Naive B cell (primary cell): ENCODE measurements around the gene HPS4. TPM values are rescaled to one million over a fixed set of nuclear protein-coding genes. Genes with fewer than 3 reads are reported as not detected.

Experiments used
- ATAC-seq, 2 donors: fragments of 150-1000 bp; cut with Tn5 transposase; 2 replicates each; pipeline ENCODE4 v1.10.0; 2021; ENCODE audit warnings: low read depth in 2 of 2, mild to moderate bottlenecking in 2 of 2, moderate library complexity in 2 of 2
- DNase-seq: peaks from one replicate; pipeline ENCODE4 v3.0.0; 2022
- H3K27ac Mint-ChIP-seq, 6 donors: one replicate each; pipeline ENCODE4 v1.8.0; 2020 to 2022; ENCODE audit warnings: mild to moderate bottlenecking in 6 of 6, mixed read lengths in 6 of 6, moderate library complexity in 5 of 6, inconsistent platforms in 2 of 6
- H3K27me3 Mint-ChIP-seq, 3 donors: one replicate each; pipeline ENCODE4 v1.8.0; 2021 to 2022; ENCODE audit warnings: mixed read lengths in 3 of 3, mild to moderate bottlenecking in 1 of 3
- H3K36me3 Mint-ChIP-seq, 2 donors: one replicate each; pipeline ENCODE4 v1.8.0; 2020 to 2022; ENCODE audit warnings: mixed read lengths in 2 of 2, inconsistent platforms in 1 of 2, mild to moderate bottlenecking in 1 of 2
- H3K4me1 Mint-ChIP-seq, 3 donors: one replicate each; pipeline ENCODE4 v1.8.0; 2020 to 2022; ENCODE audit warnings: mixed read lengths in 3 of 3, inconsistent platforms in 1 of 3, mild to moderate bottlenecking in 1 of 3, moderate library complexity in 1 of 3
- H3K4me3 Mint-ChIP-seq, 8 donors: one replicate each; pipeline ENCODE4 v1.8.0; 2020 to 2022; ENCODE audit warnings: mild to moderate bottlenecking in 8 of 8, mixed read lengths in 8 of 8, moderate library complexity in 8 of 8, inconsistent platforms in 2 of 8
- H3K9me3 Mint-ChIP-seq, 7 donors: one replicate each; pipeline ENCODE4 v1.8.0; 2020 to 2022; ENCODE audit warnings: mixed read lengths in 7 of 7, mild to moderate bottlenecking in 5 of 7, inconsistent platforms in 2 of 7, moderate library complexity in 1 of 7
- polyA plus RNA-seq, 6 donors: library from polyadenylated mRNA; unstranded; fragments of 300-500 nt; fragmentation: Illumina TruSeq; gene quantifications; one replicate each; pipeline ENCODE4 v1.2.3, GENCODE V29; 2021; ENCODE audit warnings: low read depth in 6 of 6

The HPS4 gene
- polyA plus RNA-seq, 6 donors from 2014 or later, result 16.7 to 26.9 (median 24.6) TPM

- Mint-ChIP-seq H3K4me3 (peak overlapping the region in 1 of 8 donors; percentile 38), H3K27ac (peak overlapping the region in 2 of 6 donors; percentile 34 to 38), H3K36me3 (no peaks in the 10 kb centered on the region), H3K4me1 (peaks cover 32 to 37% (median 35%) of the 10 kb centered on the region in 3 donors), H3K9me3 (no peaks in the 10 kb centered on the region), H3K27me3 (no peaks in the 10 kb centered on the region)
- no peak for ATAC-seq
- no peak for DNase-seq
These were observed 4.4 kb upstream of the HPS4 start for GRCh38 chr22:26487996-26488395.

GRCh38 chr22:26486394-26486793 lies 2.8 kb upstream of the HPS4 start:
- no peak for ATAC-seq
- Mint-ChIP-seq H3K4me1 (peaks cover 48 to 53% (median 50%) of the 10 kb centered on the region in 3 donors), H3K9me3 (no peaks in the 10 kb centered on the region), H3K27me3 (no peaks in the 10 kb centered on the region), H3K36me3 (no peaks in the 10 kb centered on the region), H3K4me3 (peak overlapping the region in 3 of 8 donors; percentile 18 to 92 (median 48)), H3K27ac (peak overlapping the region in 1 of 6 donors; percentile 98)
- no peak for DNase-seq

GRCh38 chr22:26485806-26486390 lies 2.3 kb upstream of the HPS4 start:
- Mint-ChIP-seq H3K27me3 (no peaks in the 10 kb centered on the region), H3K4me3 (peak overlapping the region in 6 of 8 donors; percentile 1 to 92 (median 70)), H3K4me1 (peaks cover 53 to 58% (median 55%) of the 10 kb centered on the region in 3 donors), H3K27ac (peak overlapping the region in 4 of 6 donors; percentile 62 to 98 (median 84)), H3K36me3 (no peaks in the 10 kb centered on the region), H3K9me3 (no peaks in the 10 kb centered on the region)
- DNase-seq (no peak), ATAC-seq (no peak)

GRCh38 chr22:26485013-26485412 lies 1.4 kb upstream of the HPS4 start:
- no peaks in the 10 kb centered on the region for H3K9me3 Mint-ChIP-seq
- H3K4me3 Mint-ChIP-seq, result peak overlapping the region in 7 of 8 donors; percentile 42 to 95 (median 64)
- peaks cover 60 to 67% (median 62%) of the 10 kb centered on the region in 3 donors for H3K4me1 Mint-ChIP-seq
- H3K27me3 Mint-ChIP-seq, result no peaks in the 10 kb centered on the region
- DNase-seq, result no peak
- H3K27ac Mint-ChIP-seq, result peak overlapping the region in 5 of 6 donors; percentile 41 to 98 (median 69)
- H3K36me3 Mint-ChIP-seq, result no peaks in the 10 kb centered on the region
- ATAC-seq, result no peak

- peak; percentile 8 to 20 for ATAC-seq
- peak overlapping the region; percentile 92 to 100 (median 99) for H3K27ac Mint-ChIP-seq
- H3K9me3 Mint-ChIP-seq, result no peaks in the 10 kb centered on the region
- no peaks in the 10 kb centered on the region for H3K27me3 Mint-ChIP-seq
- peak overlapping the region; percentile 90 to 98 (median 96) for H3K4me3 Mint-ChIP-seq
- H3K36me3 Mint-ChIP-seq, result no peaks in the 10 kb centered on the region
- DNase-seq, result no peak
- H3K4me1 Mint-ChIP-seq, result peaks cover 64 to 68% (median 65%) of the 10 kb centered on the region in 3 donors
These were observed 750 bp upstream of the HPS4 start for GRCh38 chr22:26484360-26484706.

- ATAC-seq (no peak), DNase-seq (no peak)
- Mint-ChIP-seq H3K4me1 (peaks cover 64 to 77% (median 68%) of the 10 kb centered on the region in 3 donors), H3K4me3 (peak overlapping the region; percentile 90 to 98 (median 96)), H3K27ac (peak overlapping the region; percentile 98 to 100 (median 100)), H3K27me3 (no peaks in the 10 kb centered on the region), H3K9me3 (no peaks in the 10 kb centered on the region), H3K36me3 (peaks cover under 1 to 3% of the 10 kb centered on the region in 2 donors)
These were observed 542 bp downstream of the HPS4 start for GRCh38 chr22:26483043-26483438.

- Mint-ChIP-seq H3K36me3 (peaks cover 3 to 11% of the 10 kb centered on the region in 2 donors), H3K27me3 (no peaks in the 10 kb centered on the region), H3K27ac (peak overlapping the region; percentile 89 to 100 (median 98)), H3K4me3 (peak overlapping the region in 7 of 8 donors; percentile 58 to 98 (median 92)), H3K9me3 (no peaks in the 10 kb centered on the region), H3K4me1 (peaks cover 70 to 85% (median 75%) of the 10 kb centered on the region in 3 donors)
- no peak for ATAC-seq
- DNase-seq, result no peak
These were observed 1.4 kb downstream of the HPS4 start for GRCh38 chr22:26482161-26482560.

GRCh38 chr22:26481694-26482093 lies 1.9 kb downstream of the HPS4 start:
- ATAC-seq (no peak), DNase-seq (no peak)
- peaks cover 70 to 85% (median 75%) of the 10 kb centered on the region in 3 donors for H3K4me1 Mint-ChIP-seq
- no peaks in the 10 kb centered on the region for H3K9me3 Mint-ChIP-seq
- peaks cover 6 to 15% of the 10 kb centered on the region in 2 donors for H3K36me3 Mint-ChIP-seq
- H3K4me3 Mint-ChIP-seq, result peak overlapping the region in 6 of 8 donors; percentile 26 to 98 (median 94)
- no peaks in the 10 kb centered on the region for H3K27me3 Mint-ChIP-seq
- peak overlapping the region; percentile 89 to 100 (median 98) for H3K27ac Mint-ChIP-seq

- Mint-ChIP-seq H3K27me3 (no peaks in the 10 kb centered on the region), H3K36me3 (peaks cover 10 to 15% of the 10 kb centered on the region in 2 donors), H3K4me1 (peaks cover 68 to 82% (median 73%) of the 10 kb centered on the region in 3 donors), H3K27ac (peak overlapping the region in 5 of 6 donors; percentile 76 to 98 (median 91)), H3K4me3 (peak overlapping the region in 7 of 8 donors; percentile 19 to 98 (median 90)), H3K9me3 (no peaks in the 10 kb centered on the region)
- DNase-seq (no peak), ATAC-seq (no peak)
These were observed 2.4 kb downstream of the HPS4 start for GRCh38 chr22:26481112-26481693.

- Mint-ChIP-seq H3K27ac (peak overlapping the region; percentile 5 to 98 (median 56)), H3K4me3 (peak overlapping the region in 7 of 8 donors; percentile 35 to 92 (median 80)), H3K27me3 (no peaks in the 10 kb centered on the region), H3K36me3 (peaks cover 10 to 15% of the 10 kb centered on the region in 2 donors), H3K9me3 (no peaks in the 10 kb centered on the region), H3K4me1 (peaks cover 63 to 75% (median 67%) of the 10 kb centered on the region in 3 donors)
- ATAC-seq (no peak), DNase-seq (no peak)
These were observed 3.0 kb downstream of the HPS4 start for GRCh38 chr22:26480611-26480932.

- DNase-seq (no peak), ATAC-seq (peak; percentile 8)
- Mint-ChIP-seq H3K9me3 (no peaks in the 10 kb centered on the region), H3K36me3 (peaks cover 10 to 15% of the 10 kb centered on the region in 2 donors), H3K27ac (peak overlapping the region; percentile 35 to 98 (median 66)), H3K4me1 (peaks cover 58 to 70% (median 61%) of the 10 kb centered on the region in 3 donors), H3K27me3 (no peaks in the 10 kb centered on the region), H3K4me3 (peak overlapping the region; percentile 61 to 92 (median 78))
These were observed 3.6 kb downstream of the HPS4 start for GRCh38 chr22:26479792-26480610.

- H3K36me3 Mint-ChIP-seq, result peaks cover 10 to 15% of the 10 kb centered on the region in 2 donors
- peak overlapping the region; percentile 68 to 90 (median 78) for H3K4me3 Mint-ChIP-seq
- H3K4me1 Mint-ChIP-seq, result peaks cover 51 to 63% (median 55%) of the 10 kb centered on the region in 3 donors
- no peaks in the 10 kb centered on the region for H3K9me3 Mint-ChIP-seq
- no peak for DNase-seq
- no peaks in the 10 kb centered on the region for H3K27me3 Mint-ChIP-seq
- no peak for ATAC-seq
- H3K27ac Mint-ChIP-seq, result peak overlapping the region; percentile 35 to 98 (median 82)
These were observed 4.4 kb downstream of the HPS4 start for GRCh38 chr22:26479043-26479791.

GRCh38 chr22:26477341-26477731 lies 6.2 kb downstream of the HPS4 start:
- Mint-ChIP-seq H3K9me3 (no peaks in the 10 kb centered on the region), H3K36me3 (peaks cover 19 to 24% of the 10 kb centered on the region in 2 donors), H3K27ac (peak overlapping the region in 4 of 6 donors; percentile 36 to 95 (median 68)), H3K4me1 (peaks cover 37 to 51% (median 45%) of the 10 kb centered on the region in 3 donors), H3K4me3 (peak overlapping the region in 4 of 8 donors; percentile 61 to 78 (median 62)), H3K27me3 (no peaks in the 10 kb centered on the region)
- no peak for DNase-seq
- ATAC-seq, result no peak
